ENCODE results near the gene XAGE2.
"Not testable (repeated sequence)": the region's sequence is repeated elsewhere in the genome, so short reads cannot be mapped to it uniquely, and the experiment has no call there.

DNA sequence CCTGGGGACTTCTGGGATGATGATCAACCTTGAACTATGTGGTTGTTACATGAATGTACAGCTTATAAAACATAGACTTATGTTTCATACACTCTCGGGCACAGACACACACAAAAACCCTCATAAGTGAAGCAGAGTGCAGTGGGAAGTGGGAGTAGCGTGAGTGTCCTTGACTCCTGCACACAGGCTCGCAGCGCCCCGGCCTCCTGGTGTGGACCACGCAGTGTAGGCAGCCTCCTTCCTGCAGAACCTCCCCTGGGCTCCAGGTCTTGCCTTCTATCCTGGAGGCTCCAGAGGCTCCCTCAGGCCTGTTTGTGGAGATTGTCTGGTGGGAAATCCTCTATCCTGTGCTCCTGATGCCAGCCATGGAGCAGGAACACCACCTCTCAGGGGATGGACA lies 25.7 kb upstream of the XAGE2 start:
- TF ChIP-seq CTCF (IDR thresholded peaks at IDR 0.05 in 4 of 5, conservative IDR thresholded peaks at IDR 0.05 in 1 of 5); POLR2A (IDR thresholded peaks at IDR 0.05): not testable (repeated sequence)
